ENCODE measurements around the gene FAM118A. TPM values are rescaled to one million over a fixed set of nuclear protein-coding genes. Genes with fewer than 3 reads are reported as not detected.
A peak's percentile ranks its signal among the peaks of the same experiment; 100 is the strongest.
"Not testable (repeated sequence)": the region's sequence is repeated elsewhere in the genome, so short reads cannot be mapped to it uniquely, and the experiment has no call there.

Gene FAM118A
- total RNA-seq, 2 experiments from 2014 or later, result 35.6 to 37.0 TPM

DNA sequence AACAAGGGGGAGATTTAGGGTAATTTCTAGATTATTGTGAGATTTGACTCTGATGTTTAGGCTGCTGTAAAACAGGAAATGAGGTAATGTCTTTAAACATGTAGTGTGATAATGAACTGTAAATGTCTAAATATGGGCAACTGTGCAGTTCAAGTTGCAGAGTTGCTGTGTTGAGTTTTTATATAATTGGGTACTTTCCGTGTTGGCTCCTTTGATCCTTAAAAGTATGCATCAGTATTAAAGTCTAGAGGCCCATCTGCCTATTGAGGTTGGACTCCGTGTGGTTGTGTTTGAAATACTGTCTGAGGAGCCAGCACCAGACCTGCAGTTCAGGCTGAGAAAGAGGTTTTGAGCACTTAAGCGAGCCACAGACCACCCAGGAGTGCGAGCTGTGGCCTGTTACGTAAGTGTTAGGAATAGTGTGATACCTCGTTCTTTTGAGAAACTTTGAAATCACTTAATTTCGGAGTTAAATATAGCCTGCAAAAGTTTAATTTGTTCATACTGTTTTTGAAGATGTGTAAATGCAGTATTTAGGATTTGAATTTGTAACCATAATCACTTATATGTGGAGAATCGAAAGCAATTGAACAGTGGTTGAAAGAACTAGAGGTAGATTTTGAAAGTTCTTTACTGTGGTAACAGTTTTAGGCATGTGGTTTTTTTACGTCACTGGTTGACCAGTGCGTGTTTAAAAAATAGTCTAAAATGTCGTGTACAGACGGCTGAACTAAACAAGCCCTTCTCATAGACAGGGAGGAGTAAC is 9.0 kb downstream of the FAM118A start:
- Mint-ChIP-seq H3K27me3 (no peaks in the 10 kb centered on the region), H3K36me3 (ENCODE audit: low read depth) (peaks cover 27% of the 10 kb centered on the region), H3K4me1 (peaks cover 86% of the 10 kb centered on the region), H3K27ac (peak overlapping the region; percentile 98), H3K4me3 (peak overlapping the region; percentile 77), H3K9me3 (no peaks in the 10 kb centered on the region)
- peak; percentile 63 for DNase-seq
- POLR2A ChIA-PET, result interaction anchor here (0.6 kb wide), 1 partner anchor 23 kb away, joined by 4 read pairs; no protein-coding TSS in a partner anchor
- CTCF ChIA-PET, result interaction anchor here (0.7 kb wide), 1 partner anchor 37 kb away, joined by 3 read pairs; no protein-coding TSS in a partner anchor

DNA sequence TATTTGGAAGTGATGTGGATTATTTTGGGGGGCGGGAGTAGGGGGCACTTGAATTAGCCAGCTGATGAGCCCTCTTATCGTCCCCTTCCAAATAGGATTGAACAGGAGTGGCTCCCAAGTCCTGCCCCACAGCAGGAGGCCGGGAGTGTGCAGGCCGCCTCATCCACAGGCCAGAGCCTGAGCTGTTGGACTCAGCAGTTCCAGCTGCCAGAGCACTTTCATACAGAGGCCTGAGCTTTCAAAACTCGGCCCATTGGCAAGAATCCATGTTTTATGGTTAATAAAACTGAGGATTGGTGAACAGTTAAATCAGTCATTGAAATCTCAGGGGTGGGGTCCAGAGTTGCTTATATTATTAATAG is 9.6 kb downstream of the FAM118A start:
- Mint-ChIP-seq H3K27me3 (no peaks in the 10 kb centered on the region), H3K27ac (peak overlapping the region; percentile 98), H3K4me1 (peaks cover 87% of the 10 kb centered on the region), H3K4me3 (peak overlapping the region; percentile 77), H3K36me3 (ENCODE audit: low read depth) (peaks cover 32% of the 10 kb centered on the region), H3K9me3 (no peaks in the 10 kb centered on the region)
- DNase-seq, result no peak
- ChIA-PET POLR2A (interaction anchor here (0.6 kb wide), 1 partner anchor 22 kb away, joined by 4 read pairs; no protein-coding TSS in a partner anchor), CTCF (no interaction called here)

DNA sequence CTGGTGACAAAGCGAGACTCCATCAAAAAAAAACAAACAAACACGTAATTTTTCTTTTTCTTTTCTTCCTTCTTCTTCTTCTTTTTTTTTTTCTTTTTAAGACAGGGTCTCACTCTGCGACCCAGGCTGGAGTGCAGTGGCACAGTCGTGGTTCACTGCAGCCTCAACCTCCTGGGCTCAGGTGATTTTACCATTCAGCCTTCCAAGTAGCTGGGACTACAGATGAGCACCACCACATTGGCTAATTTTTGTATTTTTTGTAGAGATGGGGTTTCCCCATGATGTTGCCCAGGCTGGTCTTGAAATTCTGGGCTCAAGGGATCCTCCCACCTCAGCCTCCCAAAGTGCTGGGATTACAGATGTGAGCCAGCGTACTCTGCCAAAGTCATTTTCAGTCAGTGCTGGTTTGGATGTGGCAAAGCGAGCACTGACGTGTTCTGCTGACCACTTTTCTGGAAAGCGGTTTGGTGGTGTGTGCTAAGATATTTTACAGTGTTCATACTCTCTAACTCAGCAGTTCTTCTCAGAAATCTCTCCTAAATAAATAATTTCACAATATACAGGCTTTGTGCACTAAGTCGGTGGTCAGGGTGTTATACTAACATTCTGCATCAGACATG is 10.7 kb downstream of the FAM118A start:
- peaks cover 85% of the 10 kb centered on the region for H3K4me1 Mint-ChIP-seq
- H3K27ac Mint-ChIP-seq, result peak overlapping the region; percentile 98
- CTCF ChIA-PET, result no interaction called here
- no peak for DNase-seq
- H3K4me3 Mint-ChIP-seq, result peak overlapping the region; percentile 77
- peaks cover 43% of the 10 kb centered on the region for H3K36me3 Mint-ChIP-seq (ENCODE audit: low read depth)
- no peaks in the 10 kb centered on the region for H3K27me3 Mint-ChIP-seq
- no peaks in the 10 kb centered on the region for H3K9me3 Mint-ChIP-seq
- POLR2A ChIA-PET, result no interaction called here

DNA sequence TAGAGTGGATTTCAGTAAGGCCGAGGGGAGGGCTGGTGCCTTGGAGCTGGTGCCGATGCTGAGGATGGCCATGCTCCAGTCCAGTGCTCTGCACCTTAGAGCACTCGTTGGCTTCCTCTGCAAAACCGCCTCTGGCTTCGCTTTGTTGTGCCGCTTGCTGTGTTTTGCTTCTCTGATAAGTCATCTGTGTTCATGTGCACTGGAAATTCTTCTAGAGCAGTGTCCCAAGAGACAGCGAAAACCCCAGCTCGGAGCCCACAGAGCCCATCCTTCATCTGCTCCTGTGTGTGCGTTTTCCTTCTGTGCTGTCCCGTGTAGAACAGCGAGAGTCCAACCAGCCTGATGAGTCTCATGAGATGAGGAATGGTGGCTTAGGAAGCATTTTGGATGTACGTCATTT is 12.1 kb downstream of the FAM118A start:
- Mint-ChIP-seq H3K36me3 (ENCODE audit: low read depth) (peaks cover 50% of the 10 kb centered on the region), H3K4me3 (no peak overlapping the region), H3K9me3 (no peaks in the 10 kb centered on the region), H3K27ac (peak overlapping the region; percentile 19), H3K4me1 (peaks cover 71% of the 10 kb centered on the region), H3K27me3 (no peaks in the 10 kb centered on the region)
- no peak for DNase-seq
- ChIA-PET CTCF (interaction anchor here (1.4 kb wide), 1 partner anchor 9 kb away, joined by 3 read pairs; no protein-coding TSS in a partner anchor), POLR2A (no interaction called here)

DNA sequence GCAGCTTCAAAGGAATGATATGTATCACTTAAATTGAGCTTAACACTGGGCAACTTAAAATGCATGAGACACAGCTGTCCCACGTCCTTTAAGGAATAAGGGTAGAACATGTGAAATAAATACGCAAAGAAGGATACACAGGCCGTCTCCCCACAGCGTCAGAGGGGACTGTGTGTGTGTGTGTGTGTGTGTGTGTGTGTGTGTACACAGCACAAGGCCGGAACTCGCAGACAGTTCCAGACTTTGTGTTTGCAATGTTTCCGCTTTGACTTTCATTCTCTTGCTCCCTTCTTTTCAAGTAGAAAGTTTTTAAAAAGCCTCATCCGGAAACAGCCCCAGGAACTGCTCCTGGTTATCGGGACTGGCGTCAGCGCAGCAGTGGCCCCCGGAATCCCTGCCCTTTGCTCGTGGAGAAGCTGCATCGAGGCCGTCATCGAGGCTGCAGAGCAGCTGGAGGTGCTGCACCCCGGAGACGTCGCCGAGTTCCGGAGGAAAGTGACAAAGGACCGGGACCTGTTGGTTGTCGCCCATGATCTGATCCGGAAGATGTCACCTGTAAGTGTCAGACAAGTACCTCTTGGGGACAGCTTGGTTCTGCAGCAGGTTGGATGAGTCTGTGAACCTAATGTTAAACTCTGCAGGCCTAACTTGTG is 13.3 kb downstream of the FAM118A start:
- no peaks in the 10 kb centered on the region for H3K27me3 Mint-ChIP-seq
- H3K36me3 Mint-ChIP-seq (ENCODE audit: low read depth), result peaks cover 56% of the 10 kb centered on the region
- no peak for DNase-seq
- H3K4me1 Mint-ChIP-seq, result peaks cover 60% of the 10 kb centered on the region
- H3K9me3 Mint-ChIP-seq, result no peaks in the 10 kb centered on the region
- CTCF ChIA-PET, result interaction anchor here (0.6 to 2.2 kb wide), 6 partner anchors 9 to 52 kb away, joined by 3 to 10 read pairs (median 4); no protein-coding TSS in a partner anchor
- POLR2A ChIA-PET, result no interaction called here
- peak overlapping the region; percentile 57 for H3K4me3 Mint-ChIP-seq
- H3K27ac Mint-ChIP-seq, result peak overlapping the region; percentile 62

DNA sequence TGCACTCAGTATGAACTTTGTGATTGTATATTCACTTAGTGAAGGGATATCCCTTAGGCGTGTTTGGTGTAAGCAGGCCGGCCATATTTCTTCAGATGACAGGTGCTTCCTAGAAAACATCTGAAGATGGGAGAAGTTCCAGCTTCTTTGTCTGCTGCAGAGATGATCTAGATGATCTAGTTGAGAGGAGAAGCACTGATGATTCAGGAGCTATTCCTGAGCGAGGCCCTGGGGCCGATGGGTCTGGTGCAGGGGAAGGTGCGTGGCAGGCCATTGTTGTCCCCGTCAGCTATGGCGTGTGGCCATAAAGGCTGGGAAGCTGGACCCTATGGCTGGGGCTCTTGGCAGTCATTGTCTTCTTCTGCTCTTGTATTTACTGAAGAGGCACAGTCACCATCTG is 14.0 kb downstream of the FAM118A start:
- peaks cover 58% of the 10 kb centered on the region for H3K36me3 Mint-ChIP-seq (ENCODE audit: low read depth)

DNA sequence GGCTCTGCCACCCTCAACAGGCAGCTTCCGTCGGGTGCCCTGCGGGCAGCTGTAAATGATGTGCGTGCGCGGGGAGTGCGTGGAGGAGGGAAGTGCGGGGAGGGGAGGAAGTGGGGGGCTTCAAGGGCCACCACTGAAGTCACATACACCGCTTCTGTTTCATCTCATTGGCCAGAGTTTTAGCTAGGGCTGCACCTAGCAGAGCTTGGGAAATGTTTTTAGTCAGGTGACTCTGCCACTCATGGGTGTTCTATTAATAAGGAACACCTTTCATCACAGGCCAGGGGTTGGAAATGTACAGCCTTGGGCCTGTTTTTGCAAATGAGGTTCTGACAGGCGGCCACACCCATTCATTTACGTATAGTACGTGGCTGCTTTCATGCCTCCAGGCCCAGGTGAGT is 14.6 kb downstream of the FAM118A start:
- Mint-ChIP-seq H3K27ac (peak overlapping the region; percentile 36), H3K36me3 (ENCODE audit: low read depth) (peaks cover 64% of the 10 kb centered on the region), H3K4me3 (peak overlapping the region; percentile 26), H3K9me3 (no peaks in the 10 kb centered on the region), H3K4me1 (peaks cover 48% of the 10 kb centered on the region), H3K27me3 (no peaks in the 10 kb centered on the region)
- ChIA-PET CTCF (interaction anchor here (1.0 to 2.2 kb wide), 4 partner anchors 10 to 40 kb away, joined by 3 to 10 read pairs (median 4); no protein-coding TSS in a partner anchor), POLR2A (no interaction called here)
- no peak for DNase-seq

More for the DNA sequence above, 14.0 kb downstream of the FAM118A start:
- CTCF ChIA-PET, result interaction anchor here (1.0 to 2.2 kb wide), 5 partner anchors 10 to 41 kb away, joined by 3 to 10 read pairs (median 4); no protein-coding TSS in a partner anchor
- Mint-ChIP-seq H3K4me3 (peak overlapping the region; percentile 57), H3K27me3 (no peaks in the 10 kb centered on the region), H3K9me3 (no peaks in the 10 kb centered on the region), H3K4me1 (peaks cover 53% of the 10 kb centered on the region), H3K27ac (no peak overlapping the region)
- POLR2A ChIA-PET, result no interaction called here
- DNase-seq, result no peak

DNA sequence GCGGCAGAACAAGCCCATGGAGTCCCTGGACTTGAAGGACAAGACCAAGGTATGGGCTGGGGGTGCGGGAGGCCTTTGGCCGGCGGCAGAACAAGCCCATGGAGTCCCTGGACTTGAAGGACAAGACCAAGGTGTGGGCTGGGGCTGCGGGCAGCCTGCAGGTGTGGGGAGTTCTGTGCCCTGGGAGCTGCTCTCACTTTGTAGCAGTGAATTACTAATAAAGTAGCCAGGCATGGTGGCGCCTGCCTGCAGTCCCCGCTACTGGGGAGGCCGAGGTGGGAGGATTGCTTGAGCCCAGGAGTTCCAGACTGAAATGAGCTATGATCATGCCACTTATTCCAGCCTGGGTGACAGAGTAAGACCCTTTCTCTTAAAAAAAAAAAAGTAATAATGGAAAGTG is 18.5 kb downstream of the FAM118A start:
- H3K36me3 Mint-ChIP-seq (ENCODE audit: low read depth), result peaks cover 59% of the 10 kb centered on the region
- H3K27me3 Mint-ChIP-seq, H3K9me3 Mint-ChIP-seq, DNase-seq, POLR2A ChIA-PET, H3K4me3 Mint-ChIP-seq, CTCF ChIA-PET, H3K27ac Mint-ChIP-seq: not testable (repeated sequence)
- H3K4me1 Mint-ChIP-seq, result peaks cover 19% of the 10 kb centered on the region

DNA sequence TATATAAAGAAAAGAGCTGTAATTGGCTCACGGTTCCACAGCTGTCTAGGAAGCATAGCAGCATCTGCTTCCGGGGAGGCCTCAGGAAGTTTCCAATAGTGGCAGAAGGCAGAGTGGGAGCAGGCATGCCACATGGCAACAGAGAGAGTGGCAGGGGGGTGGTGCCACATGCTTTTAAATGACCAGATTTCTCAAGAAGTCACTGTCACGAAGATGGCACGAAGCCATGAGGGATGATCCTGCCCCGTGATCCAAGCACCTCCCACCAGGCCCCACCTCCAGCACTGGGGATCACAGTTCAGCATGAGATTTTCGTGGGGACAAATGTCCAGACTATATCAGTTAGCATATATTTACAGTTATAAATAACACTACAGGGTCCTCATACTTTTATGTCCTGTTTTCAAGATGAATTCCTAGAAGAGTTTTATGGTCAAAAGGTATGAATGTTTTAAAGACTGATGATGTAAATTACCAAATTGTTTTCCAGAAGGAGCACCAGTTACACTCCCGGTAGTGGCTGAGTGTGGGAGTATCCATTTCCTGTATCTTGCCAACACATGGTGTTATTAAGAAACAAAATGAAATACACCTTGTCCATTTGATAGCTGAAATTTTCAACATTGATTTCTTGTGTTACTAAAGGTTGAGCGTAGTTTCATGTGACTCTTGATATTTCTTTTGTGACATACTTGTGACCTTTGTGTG is 19.2 kb downstream of the FAM118A start:
- no peak for DNase-seq
- CTCF ChIA-PET, result no interaction called here
- Mint-ChIP-seq H3K36me3 (ENCODE audit: low read depth) (peaks cover 52% of the 10 kb centered on the region), H3K27ac (no peak overlapping the region), H3K4me1 (peaks cover 17% of the 10 kb centered on the region), H3K9me3 (no peaks in the 10 kb centered on the region), H3K4me3 (no peak overlapping the region), H3K27me3 (no peaks in the 10 kb centered on the region)
- POLR2A ChIA-PET, result no interaction called here

DNA sequence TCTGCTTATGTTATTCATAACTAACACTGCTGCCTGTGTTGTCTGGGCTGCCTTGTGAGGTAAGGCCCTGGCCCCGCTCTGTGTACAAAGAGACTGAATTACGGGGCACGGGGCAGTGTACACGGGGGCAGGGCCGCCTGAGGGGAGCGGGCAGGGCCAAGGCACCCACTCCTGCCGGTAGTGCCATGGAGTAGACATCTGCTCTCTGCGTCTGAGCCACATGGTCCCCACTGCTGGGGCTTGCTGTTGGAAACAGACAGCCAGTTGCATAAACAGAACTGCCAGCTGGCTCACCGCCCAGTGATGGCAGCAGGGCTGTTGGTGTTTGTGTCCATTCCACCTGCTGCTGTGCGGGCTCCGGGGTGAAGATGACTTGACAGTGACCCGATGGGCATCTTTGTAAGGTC is 19.8 kb downstream of the FAM118A start:
- ChIA-PET CTCF (no interaction called here), POLR2A (no interaction called here)
- peaks cover 51% of the 10 kb centered on the region for H3K36me3 Mint-ChIP-seq (ENCODE audit: low read depth)
- H3K4me1 Mint-ChIP-seq, result peaks cover 19% of the 10 kb centered on the region
- H3K4me3 Mint-ChIP-seq, result no peak overlapping the region
- no peak overlapping the region for H3K27ac Mint-ChIP-seq
- DNase-seq, result no peak
- no peaks in the 10 kb centered on the region for H3K9me3 Mint-ChIP-seq
- no peaks in the 10 kb centered on the region for H3K27me3 Mint-ChIP-seq

DNA sequence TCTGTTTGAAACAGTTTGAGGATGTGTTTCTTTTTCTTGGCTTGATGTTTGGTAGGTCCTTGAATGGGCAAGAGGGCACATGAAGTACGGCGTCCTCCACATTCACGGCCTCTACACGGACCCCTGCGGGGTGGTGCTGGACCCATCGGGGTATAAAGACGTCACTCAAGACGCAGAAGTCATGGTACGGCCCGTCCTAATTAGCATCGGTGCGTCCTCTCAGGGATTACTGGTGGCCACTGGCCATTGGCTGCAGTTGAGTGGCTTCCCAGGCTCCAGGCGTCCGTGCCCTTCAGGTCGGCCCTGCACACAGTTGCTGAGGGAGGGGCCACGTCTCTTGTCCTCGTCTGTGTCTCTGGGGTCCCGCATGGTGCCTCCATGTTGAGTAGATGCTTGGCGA is 20.8 kb downstream of the FAM118A start:
- Mint-ChIP-seq H3K4me3 (no peak overlapping the region), H3K27ac (no peak overlapping the region), H3K9me3 (no peaks in the 10 kb centered on the region), H3K4me1 (peaks cover 19% of the 10 kb centered on the region), H3K27me3 (no peaks in the 10 kb centered on the region), H3K36me3 (ENCODE audit: low read depth) (peaks cover 47% of the 10 kb centered on the region)
- POLR2A ChIA-PET, result no interaction called here
- no peak for DNase-seq
- CTCF ChIA-PET, result no interaction called here

DNA sequence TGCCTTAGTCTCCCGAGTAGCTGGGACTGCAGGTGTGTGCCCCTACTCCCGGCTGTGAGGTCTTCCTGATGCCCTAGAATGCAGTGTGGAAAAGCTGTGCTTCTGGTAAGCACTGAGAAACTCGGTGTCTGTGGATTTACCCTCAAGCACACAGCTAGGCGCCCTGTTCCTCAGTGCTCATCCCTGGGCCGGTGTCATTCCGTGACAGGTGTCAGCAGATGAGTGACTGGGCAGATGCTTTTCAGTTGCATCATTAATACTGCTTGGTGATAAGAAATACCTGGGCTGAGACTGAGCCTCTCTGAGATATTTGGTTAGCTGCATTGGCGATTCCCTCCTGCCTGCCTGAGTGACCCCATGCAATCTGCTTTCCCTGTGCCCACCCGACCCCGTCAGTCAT is 21.8 kb downstream of the FAM118A start:
- CTCF ChIA-PET, result interaction anchor here (0.9 to 1.5 kb wide), 2 partner anchors 9 to 21 kb away, joined by 3 to 4 read pairs; no protein-coding TSS in a partner anchor
- H3K4me3 Mint-ChIP-seq, result no peak overlapping the region
- no peaks in the 10 kb centered on the region for H3K27me3 Mint-ChIP-seq
- POLR2A ChIA-PET, result no interaction called here
- peaks cover 47% of the 10 kb centered on the region for H3K36me3 Mint-ChIP-seq (ENCODE audit: low read depth)
- DNase-seq, result no peak
- peaks cover 21% of the 10 kb centered on the region for H3K4me1 Mint-ChIP-seq
- H3K27ac Mint-ChIP-seq, result no peak overlapping the region
- no peaks in the 10 kb centered on the region for H3K9me3 Mint-ChIP-seq
